ENCODE results near the gene CENPO. TPM values are rescaled to one million over a fixed set of nuclear protein-coding genes. Genes with fewer than 3 reads are reported as not detected.

Gene CENPO
- total RNA-seq, 1 experiment from 2014 or later: 38.6 TPM

DNA sequence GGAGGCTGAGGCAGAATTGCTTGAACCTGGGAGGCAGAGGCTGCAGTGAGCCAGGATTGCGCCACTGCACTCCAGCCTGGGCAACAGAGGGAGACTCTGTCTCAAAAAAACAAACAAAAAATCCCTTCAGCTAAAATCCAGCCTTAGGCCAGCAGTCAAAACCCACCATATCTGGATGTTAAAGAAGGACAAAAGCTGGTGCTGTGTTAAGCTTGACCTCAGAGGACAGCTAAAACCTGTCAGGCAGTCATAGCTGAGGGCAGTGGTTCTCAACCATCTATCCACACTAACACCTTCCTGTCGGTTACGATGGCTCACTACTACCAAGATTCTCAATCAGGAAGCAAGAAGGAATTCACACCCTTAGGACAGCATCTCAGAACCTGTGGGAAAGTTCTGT is 9.6 kb upstream of the CENPO start:
- peaks cover 5% of the 10 kb centered on the region; the same call in 1 of the 2 replicates for H3K9me3 Mint-ChIP-seq
- peaks cover 4% of the 10 kb centered on the region for H3K4me1 Mint-ChIP-seq
- ATAC-seq: no peak
- H3K4me3 Mint-ChIP-seq: no peak overlapping the region
- H3K27me3 Mint-ChIP-seq (ENCODE audit: low read depth): no peaks in the 10 kb centered on the region
- no peak overlapping the region for H3K27ac Mint-ChIP-seq
- ChIA-PET CTCF (interaction anchor here (1.5 kb wide), 1 partner anchor 170 kb away, joined by 3 read pairs; no protein-coding TSS in a partner anchor), POLR2A (interaction anchor here (0.5 to 0.7 kb wide), 2 partner anchors 34 to 103 kb away, joined by 3 to 4 read pairs; no protein-coding TSS in a partner anchor)
- TF ChIP-seq ZNF232 (CRISPR knock-in tag; IDR thresholded peaks at IDR 0.05) (no peak), ZNF263 (CRISPR knock-in tag; IDR thresholded peaks at IDR 0.05; ENCODE audit: low read depth) (no peak), TEAD4 (CRISPR knock-in tag; IDR thresholded peaks at IDR 0.05) (no peak), SMAD4 (CRISPR knock-in tag; IDR thresholded peaks at IDR 0.05) (no peak), FOXK1 (CRISPR knock-in tag; IDR thresholded peaks at IDR 0.05) (no peak), JUN (CRISPR knock-in tag; IDR thresholded peaks at IDR 0.05) (no peak), MXD4 (CRISPR knock-in tag; IDR thresholded peaks at IDR 0.05; ENCODE audit: borderline replicate concordance) (no peak)
- TF ChIP-seq, protein P1, sequence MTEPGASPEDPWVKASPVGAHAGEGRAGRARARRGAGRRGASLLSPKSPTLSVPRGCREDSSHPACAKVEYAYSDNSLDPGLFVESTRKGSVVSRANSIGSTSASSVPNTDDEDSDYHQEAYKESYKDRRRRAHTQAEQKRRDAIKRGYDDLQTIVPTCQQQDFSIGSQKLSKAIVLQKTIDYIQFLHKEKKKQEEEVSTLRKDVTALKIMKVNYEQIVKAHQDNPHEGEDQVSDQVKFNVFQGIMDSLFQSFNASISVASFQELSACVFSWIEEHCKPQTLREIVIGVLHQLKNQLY (CRISPR knock-in tag; IDR thresholded peaks at IDR 0.05): no peak
- TF ChIP-seq, protein P2, sequence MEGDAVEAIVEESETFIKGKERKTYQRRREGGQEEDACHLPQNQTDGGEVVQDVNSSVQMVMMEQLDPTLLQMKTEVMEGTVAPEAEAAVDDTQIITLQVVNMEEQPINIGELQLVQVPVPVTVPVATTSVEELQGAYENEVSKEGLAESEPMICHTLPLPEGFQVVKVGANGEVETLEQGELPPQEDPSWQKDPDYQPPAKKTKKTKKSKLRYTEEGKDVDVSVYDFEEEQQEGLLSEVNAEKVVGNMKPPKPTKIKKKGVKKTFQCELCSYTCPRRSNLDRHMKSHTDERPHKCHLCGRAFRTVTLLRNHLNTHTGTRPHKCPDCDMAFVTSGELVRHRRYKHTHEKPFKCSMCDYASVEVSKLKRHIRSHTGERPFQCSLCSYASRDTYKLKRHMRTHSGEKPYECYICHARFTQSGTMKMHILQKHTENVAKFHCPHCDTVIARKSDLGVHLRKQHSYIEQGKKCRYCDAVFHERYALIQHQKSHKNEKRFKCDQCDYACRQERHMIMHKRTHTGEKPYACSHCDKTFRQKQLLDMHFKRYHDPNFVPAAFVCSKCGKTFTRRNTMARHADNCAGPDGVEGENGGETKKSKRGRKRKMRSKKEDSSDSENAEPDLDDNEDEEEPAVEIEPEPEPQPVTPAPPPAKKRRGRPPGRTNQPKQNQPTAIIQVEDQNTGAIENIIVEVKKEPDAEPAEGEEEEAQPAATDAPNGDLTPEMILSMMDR (IDR thresholded peaks at IDR 0.05): no peak
- TF ChIP-seq, protein P3, sequence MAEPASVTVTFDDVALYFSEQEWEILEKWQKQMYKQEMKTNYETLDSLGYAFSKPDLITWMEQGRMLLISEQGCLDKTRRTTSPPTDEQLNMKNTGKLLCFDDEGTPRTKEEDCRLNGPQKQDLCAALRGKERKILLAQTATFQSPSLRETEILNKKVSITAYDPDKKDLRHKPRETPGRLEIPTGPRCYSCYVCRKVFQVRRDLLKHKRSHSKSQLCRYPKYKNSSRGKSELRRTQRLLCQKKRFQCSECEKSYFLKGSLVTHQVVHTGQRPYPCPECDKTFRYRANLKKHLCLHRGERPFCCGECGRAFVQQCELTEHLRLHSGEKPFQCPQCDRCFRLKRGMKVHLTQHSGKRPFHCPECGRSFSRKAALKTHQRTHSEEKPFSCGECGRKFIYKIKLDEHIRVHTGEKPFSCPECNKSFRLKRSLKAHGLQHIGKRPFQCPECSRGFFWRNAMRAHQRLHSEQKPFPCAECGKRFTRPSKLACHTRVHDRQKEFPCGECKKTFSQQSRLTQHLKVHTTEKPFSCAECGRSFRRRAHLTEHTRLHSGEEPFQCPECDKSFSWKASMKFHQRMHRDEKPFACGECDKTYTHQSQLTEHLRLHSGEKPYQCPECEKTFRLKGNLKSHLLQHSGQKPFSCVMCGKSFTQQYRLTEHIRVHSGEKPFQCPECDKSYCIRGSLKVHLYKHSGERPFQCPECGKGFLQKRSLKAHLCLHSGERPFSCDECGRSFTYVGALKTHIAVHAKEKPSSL (CRISPR knock-in tag; conservative IDR thresholded peaks at IDR 0.05): no peak
- TF ChIP-seq, protein P4, sequence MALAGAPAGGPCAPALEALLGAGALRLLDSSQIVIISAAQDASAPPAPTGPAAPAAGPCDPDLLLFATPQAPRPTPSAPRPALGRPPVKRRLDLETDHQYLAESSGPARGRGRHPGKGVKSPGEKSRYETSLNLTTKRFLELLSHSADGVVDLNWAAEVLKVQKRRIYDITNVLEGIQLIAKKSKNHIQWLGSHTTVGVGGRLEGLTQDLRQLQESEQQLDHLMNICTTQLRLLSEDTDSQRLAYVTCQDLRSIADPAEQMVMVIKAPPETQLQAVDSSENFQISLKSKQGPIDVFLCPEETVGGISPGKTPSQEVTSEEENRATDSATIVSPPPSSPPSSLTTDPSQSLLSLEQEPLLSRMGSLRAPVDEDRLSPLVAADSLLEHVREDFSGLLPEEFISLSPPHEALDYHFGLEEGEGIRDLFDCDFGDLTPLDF (CRISPR knock-in tag; IDR thresholded peaks at IDR 0.05): no peak
- TF ChIP-seq, protein P5, sequence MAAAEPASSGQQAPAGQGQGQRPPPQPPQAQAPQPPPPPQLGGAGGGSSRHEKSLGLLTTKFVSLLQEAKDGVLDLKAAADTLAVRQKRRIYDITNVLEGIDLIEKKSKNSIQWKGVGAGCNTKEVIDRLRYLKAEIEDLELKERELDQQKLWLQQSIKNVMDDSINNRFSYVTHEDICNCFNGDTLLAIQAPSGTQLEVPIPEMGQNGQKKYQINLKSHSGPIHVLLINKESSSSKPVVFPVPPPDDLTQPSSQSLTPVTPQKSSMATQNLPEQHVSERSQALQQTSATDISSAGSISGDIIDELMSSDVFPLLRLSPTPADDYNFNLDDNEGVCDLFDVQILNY (CRISPR knock-in tag; IDR thresholded peaks at IDR 0.05): no peak
- no peak for DNase-seq (ENCODE audit: low spot score)
- H3K36me3 Mint-ChIP-seq: no peaks in the 10 kb centered on the region

DNA sequence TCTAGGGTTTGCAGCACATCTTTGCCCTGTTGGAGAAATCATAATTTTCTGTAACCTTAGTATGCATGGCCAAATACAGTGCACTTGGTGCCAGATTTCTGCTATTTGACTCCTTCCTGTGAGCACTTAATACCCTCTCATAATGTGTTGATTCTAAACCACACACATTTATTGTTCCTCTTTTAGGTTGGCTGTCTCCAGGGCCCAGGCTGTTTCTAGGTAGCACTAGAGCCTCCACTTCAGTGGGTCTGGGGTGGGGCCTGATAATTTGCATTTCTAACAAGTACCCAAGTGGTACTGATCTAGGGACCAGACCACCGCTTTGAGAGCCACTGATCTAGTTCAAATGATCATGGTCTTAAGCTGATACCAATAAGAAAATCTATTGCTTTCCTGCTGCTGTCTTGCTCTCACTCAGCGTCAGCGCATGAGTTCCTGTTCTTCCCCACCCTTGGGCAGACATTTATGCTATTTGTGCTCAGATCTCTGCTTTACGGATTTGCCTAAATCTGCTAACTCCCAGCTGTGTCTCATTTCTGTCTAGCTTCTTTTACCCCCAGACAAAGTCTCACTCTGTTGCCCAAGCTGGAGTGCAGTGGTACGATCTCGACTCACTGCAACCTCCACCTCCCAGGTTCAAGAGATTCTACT is 7.4 kb upstream of the CENPO start:
- Mint-ChIP-seq H3K9me3 (peaks cover 1% of the 10 kb centered on the region; the same call in 1 of the 2 replicates), H3K36me3 (peaks cover 8% of the 10 kb centered on the region), H3K27ac (no peak overlapping the region), H3K4me3 (no peak overlapping the region), H3K4me1 (peaks cover 9% of the 10 kb centered on the region), H3K27me3 (ENCODE audit: low read depth) (no peaks in the 10 kb centered on the region)
- TF ChIP-seq CREM (CRISPR knock-in tag; IDR thresholded peaks at IDR 0.05): no peak
- no peak for TF ChIP-seq TEAD4 (CRISPR knock-in tag; IDR thresholded peaks at IDR 0.05)
- no peak for TF ChIP-seq FOXP1 (CRISPR knock-in tag; IDR thresholded peaks at IDR 0.05; ENCODE audit: borderline replicate concordance)
- no peak for TF ChIP-seq RORB (CRISPR knock-in tag; IDR thresholded peaks at IDR 0.05)
- TF ChIP-seq ELF4 (CRISPR knock-in tag; IDR thresholded peaks at IDR 0.05; ENCODE audit: low read depth): no peak
- TF ChIP-seq GRHL2 (CRISPR knock-in tag; IDR thresholded peaks at IDR 0.05; ENCODE audit: insufficient replicate concordance, severe bottlenecking): no peak
- no peak for TF ChIP-seq SMAD3 (CRISPR knock-in tag; IDR thresholded peaks at IDR 0.05; ENCODE audit: borderline replicate concordance)
- TF ChIP-seq ATF1 (CRISPR knock-in tag; IDR thresholded peaks at IDR 0.05): no peak
- no peak for TF ChIP-seq ZNF416 (CRISPR knock-in tag; IDR thresholded peaks at IDR 0.05)
- TF ChIP-seq, protein P6, sequence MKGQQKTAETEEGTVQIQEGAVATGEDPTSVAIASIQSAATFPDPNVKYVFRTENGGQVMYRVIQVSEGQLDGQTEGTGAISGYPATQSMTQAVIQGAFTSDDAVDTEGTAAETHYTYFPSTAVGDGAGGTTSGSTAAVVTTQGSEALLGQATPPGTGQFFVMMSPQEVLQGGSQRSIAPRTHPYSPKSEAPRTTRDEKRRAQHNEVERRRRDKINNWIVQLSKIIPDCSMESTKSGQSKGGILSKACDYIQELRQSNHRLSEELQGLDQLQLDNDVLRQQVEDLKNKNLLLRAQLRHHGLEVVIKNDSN (CRISPR knock-in tag; IDR thresholded peaks at IDR 0.05): no peak
- POLR2A ChIA-PET: interaction anchor here (0.6 kb wide), 1 partner anchor 397 kb away, joined by 3 read pairs; no protein-coding TSS in a partner anchor
- CTCF ChIA-PET: no interaction called here
- DNase-seq (ENCODE audit: low spot score): no peak
- no peak for ATAC-seq
